Testis (tissue), 3 donors: ENCODE results near the gene SMG5. TPM values are rescaled to one million over a fixed set of nuclear protein-coding genes. Genes with fewer than 3 reads are reported as not detected.

Experiments
- DNase-seq: peaks from one replicate; pipeline ENCODE4 v3.0.0-alpha.2; 2019
- H3K27ac ChIP-seq, 2 donors: fragments of 200-600 bp; sonication (generic); one replicate each; pipeline ENCODE4 v1.5.1; 2019
- H3K27me3 ChIP-seq: fragments of 200-600 bp; sonication (generic); one replicate; pipeline ENCODE4 v1.5.1; 2019
- H3K36me3 ChIP-seq: fragments of 200-600 bp; sonication (generic); one replicate; pipeline ENCODE4 v1.5.1; 2017; ENCODE audit warnings: low read depth; ENCODE audit errors: missing control alignments
- H3K4me1 ChIP-seq: fragments of 200-600 bp; sonication (generic); one replicate; pipeline ENCODE4 v1.5.1; 2019
- H3K4me3 ChIP-seq, 2 donors: fragments of 200-600 bp; sonication (generic); one replicate each; pipeline ENCODE4 v1.5.1; 2017 to 2019
- H3K9me3 ChIP-seq: fragments of 200-600 bp; sonication (generic); one replicate; pipeline ENCODE4 v1.5.1; 2017
- CTCF ChIP-seq, 3 experiments: fragments of 450-650 bp in 2 of 3; fragments of 200-600 bp in 1 of 3; sonication (generic) in 1 of 3; IDR thresholded peaks; one replicate each; pipeline ENCODE4 v1.5.1; 2016 to 2019; ENCODE audit warnings: antibody characterized with exemption in 3 of 3, mild to moderate bottlenecking in 2 of 3, moderate library complexity in 1 of 3
- POLR2A ChIP-seq: fragments of 450-650 bp; IDR thresholded peaks from one replicate; pipeline ENCODE4 v1.6.1; 2017; ENCODE audit warnings: antibody characterized with exemption, mild to moderate bottlenecking, moderate library complexity
- WGBS, 2 donors: methylation state at CpG; one replicate each; pipeline ENCODE4 v1.1.5; 2018; 5-methylcytosine and 5-hydroxymethylcytosine counted together
- intact Hi-C: fragments of 100-400 bp; cut with DNase I; formaldehyde crosslinking; loops from one replicate; pipeline ENCODE4 v1.15.1; 2023; ENCODE audit warnings: low total_unique reads
- polyA plus RNA-seq: library from polyadenylated mRNA; stranded (reverse); fragments of 350-450 nt; fragmentation: Illumina TruSeq; extraction: RNeasy Lipid Tissue Mini Kit (QIAGEN cat#74804); gene quantifications from one replicate; pipeline ENCODE4 v1.2.3, GENCODE V29; 2014; ENCODE audit warnings: low read depth, low replicate concordance; ENCODE audit not compliant: insufficient read depth
- total RNA-seq, 2 donors: library from RNA; depleted of rRNA; stranded (reverse); fragments of >200 nt; gene quantifications; one replicate each; pipeline ENCODE4 v1.2.3, GENCODE V29; 2016

The SMG5 gene
- total and polyA plus RNA-seq, 3 donors from 2014 or later, result 74.5 to 100 (median 82.5) TPM

GRCh38 chr1:156248323-156248683 is 34.3 kb downstream of the SMG5 start:
- no peaks in the 10 kb centered on the region for H3K36me3 ChIP-seq
- no peak for TF ChIP-seq CTCF (IDR thresholded peaks at IDR 0.05)
- no peak for TF ChIP-seq POLR2A
- intact Hi-C loops, result no loop called here
- no peak for DNase-seq
- H3K4me3 ChIP-seq, result no peak overlapping the region
- no peaks in the 10 kb centered on the region for H3K27me3 ChIP-seq
- peaks cover 25% of the 10 kb centered on the region for H3K4me1 ChIP-seq
- 76 to 82% methylated on average over 4 of the region's 4 CpGs for WGBS, 2 donors
- no peaks in the 10 kb centered on the region for H3K9me3 ChIP-seq
- H3K27ac ChIP-seq, result no peak overlapping the region

- Histone ChIP-seq H3K9me3 (no peaks in the 10 kb centered on the region), H3K4me3 (no peak within 1 kb of the TSS), H3K27me3 (no peaks in the 10 kb centered on the region), H3K4me1 (peaks cover 25% of the 10 kb centered on the region), H3K27ac (no peak within 1 kb of the TSS), H3K36me3 (no peaks in the 10 kb centered on the region)
- intact Hi-C loops, result no loop called here
- WGBS, 2 donors, result 49 to 55% methylated on average over 9 to 16 of the region's 16 CpGs
- TF ChIP-seq CTCF (IDR thresholded peaks at IDR 0.05) (no peak), POLR2A (no peak)
- DNase-seq, result peak; percentile 58
These were observed 34.9 kb downstream of the SMG5 start, which contains the start of gene PAQR6 for GRCh38 chr1:156247460-156248322. Gene PAQR6, minus strand, starts transcription at chr1:156248056. Its CDS starts 1,325 bp downstream, at chr1:156246731.

GRCh38 chr1:156246781-156247459 is 35.7 kb downstream of the SMG5 start:
- Histone ChIP-seq H3K27me3 (no peaks in the 10 kb centered on the region), H3K4me1 (peaks cover 25% of the 10 kb centered on the region), H3K4me3 (no peak overlapping the region), H3K27ac (no peak overlapping the region), H3K9me3 (no peaks in the 10 kb centered on the region), H3K36me3 (no peaks in the 10 kb centered on the region)
- intact Hi-C loops, result no loop called here
- TF ChIP-seq CTCF (IDR thresholded peaks at IDR 0.05), result no peak
- TF ChIP-seq POLR2A, result no peak
- WGBS, 2 donors, result 61 to 64% methylated on average over 5 to 12 of the region's 16 CpGs
- DNase-seq, result no peak

GRCh38 chr1:156246241-156246780 is 36.3 kb downstream of the SMG5 start:
- Histone ChIP-seq H3K27me3 (no peaks in the 10 kb centered on the region), H3K4me3 (no peak overlapping the region), H3K36me3 (no peaks in the 10 kb centered on the region), H3K9me3 (no peaks in the 10 kb centered on the region), H3K27ac (no peak overlapping the region), H3K4me1 (peaks cover 25% of the 10 kb centered on the region)
- TF ChIP-seq CTCF (IDR thresholded peaks at IDR 0.05) (no peak), POLR2A (no peak)
- WGBS, 2 donors, result 41 to 46% methylated on average over 5 to 10 of the region's 10 CpGs
- DNase-seq, result no peak
- intact Hi-C loops, result no loop called here
